Esophagus squamous epithelium (tissue), 4 donors: ENCODE measurements around the gene SLC10A3.

ENCODE experiments used
- POLR2A ChIP-seq, 4 donors: fragments of 450-650 bp; IDR thresholded peaks; one replicate each; pipeline ENCODE4 v1.6.1; 2017; ENCODE audit warnings: antibody characterized with exemption in 4 of 4, mild to moderate bottlenecking in 4 of 4, moderate library complexity in 3 of 4
- TF ChIP-seq, protein P1 (sequence below), 6 experiments: fragments of 450-650 bp in 4 of 6; fragments of 200-600 bp in 2 of 6; sonication (generic) in 2 of 6; IDR thresholded peaks; one replicate each; pipeline ENCODE4 v1.5.1; 2016 to 2019; ENCODE audit warnings: antibody characterized with exemption in 6 of 6, mild to moderate bottlenecking in 4 of 6, moderate library complexity in 4 of 6

DNA sequence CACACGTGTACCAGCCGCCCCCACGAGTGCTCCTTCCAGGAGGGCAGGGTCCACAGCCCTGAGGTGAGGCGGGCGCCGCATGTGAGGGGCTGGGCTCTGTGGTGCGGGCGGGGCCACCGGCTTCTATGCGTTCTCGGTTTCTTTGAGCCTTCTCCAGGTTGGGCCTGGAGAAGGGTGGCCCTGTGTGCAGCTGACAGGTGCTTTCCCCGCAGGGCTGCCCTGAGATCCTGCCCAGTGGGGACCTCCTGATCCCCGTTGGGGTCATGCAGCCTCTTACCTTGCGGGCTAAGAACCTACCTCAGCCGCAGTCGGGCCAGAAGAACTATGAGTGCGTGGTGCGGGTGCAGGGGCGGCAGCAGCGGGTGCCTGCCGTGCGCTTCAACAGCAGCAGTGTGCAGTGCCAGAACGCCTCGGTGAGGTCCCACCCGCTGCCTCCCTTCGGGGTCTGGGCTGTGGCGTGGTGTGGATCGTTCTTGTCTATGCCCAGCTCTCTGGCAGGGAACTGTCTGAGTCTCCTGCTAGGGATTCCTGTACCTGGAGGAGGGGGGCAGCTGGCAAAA is 25.5 kb downstream of the SLC10A3 start:
- no peak for TF ChIP-seq POLR2A (IDR thresholded peaks at IDR 0.05)
- TF ChIP-seq, protein P1, sequence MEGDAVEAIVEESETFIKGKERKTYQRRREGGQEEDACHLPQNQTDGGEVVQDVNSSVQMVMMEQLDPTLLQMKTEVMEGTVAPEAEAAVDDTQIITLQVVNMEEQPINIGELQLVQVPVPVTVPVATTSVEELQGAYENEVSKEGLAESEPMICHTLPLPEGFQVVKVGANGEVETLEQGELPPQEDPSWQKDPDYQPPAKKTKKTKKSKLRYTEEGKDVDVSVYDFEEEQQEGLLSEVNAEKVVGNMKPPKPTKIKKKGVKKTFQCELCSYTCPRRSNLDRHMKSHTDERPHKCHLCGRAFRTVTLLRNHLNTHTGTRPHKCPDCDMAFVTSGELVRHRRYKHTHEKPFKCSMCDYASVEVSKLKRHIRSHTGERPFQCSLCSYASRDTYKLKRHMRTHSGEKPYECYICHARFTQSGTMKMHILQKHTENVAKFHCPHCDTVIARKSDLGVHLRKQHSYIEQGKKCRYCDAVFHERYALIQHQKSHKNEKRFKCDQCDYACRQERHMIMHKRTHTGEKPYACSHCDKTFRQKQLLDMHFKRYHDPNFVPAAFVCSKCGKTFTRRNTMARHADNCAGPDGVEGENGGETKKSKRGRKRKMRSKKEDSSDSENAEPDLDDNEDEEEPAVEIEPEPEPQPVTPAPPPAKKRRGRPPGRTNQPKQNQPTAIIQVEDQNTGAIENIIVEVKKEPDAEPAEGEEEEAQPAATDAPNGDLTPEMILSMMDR (IDR thresholded peaks at IDR 0.05) = no peak
